Measurements from ENCODE around the gene CR1L.
"Not testable (repeated sequence)": the region's sequence is repeated elsewhere in the genome, so short reads cannot be mapped to it uniquely, and the experiment has no call there.

The CR1L gene

DNA sequence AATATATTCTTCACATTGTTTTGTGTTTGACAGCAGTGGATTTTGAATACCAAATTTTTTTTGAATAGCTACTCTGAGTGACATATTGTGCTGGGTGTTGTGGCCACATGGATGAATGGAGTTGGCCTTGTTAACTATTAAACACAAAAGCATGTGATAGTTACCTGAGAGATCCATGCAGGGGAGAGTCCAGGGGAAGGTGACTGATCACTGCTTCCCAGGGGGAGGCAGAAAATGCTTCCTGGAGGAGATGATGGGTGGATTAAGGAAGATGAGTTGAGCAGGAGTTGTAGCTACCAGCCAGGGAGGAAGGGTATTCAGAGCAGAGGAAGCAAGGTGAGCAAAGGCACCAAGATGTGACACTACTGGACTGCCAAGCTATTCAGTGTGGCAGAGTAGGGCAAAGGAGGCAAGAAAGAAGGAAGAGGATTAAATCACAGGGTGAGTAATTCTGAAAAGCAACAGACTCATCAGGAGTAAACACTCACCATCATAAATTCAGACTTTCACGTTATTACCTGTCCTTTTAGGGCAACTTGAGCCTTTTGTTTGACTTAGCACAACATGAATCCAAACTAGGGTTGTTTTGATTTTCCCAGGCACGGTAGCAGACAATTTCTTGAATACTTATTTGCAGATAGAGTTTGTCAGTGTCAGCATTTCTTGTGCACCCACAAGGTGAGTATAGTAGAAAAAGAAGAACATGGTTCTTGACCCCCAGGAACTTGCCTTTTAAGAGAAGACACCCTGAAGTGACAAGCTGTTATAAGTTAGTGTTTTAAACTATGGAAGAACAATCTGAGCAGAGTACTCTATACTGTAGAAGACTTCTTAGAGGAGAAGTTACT, 111.1 kb downstream of the CR1L start:
- no peak for TF ChIP-seq ZNF274 (IDR thresholded peaks at IDR 0.05; ENCODE audit: low read depth, low read length)
- no peak overlapping the region for H3K4me3 ChIP-seq (ENCODE audit: low read length)

DNA sequence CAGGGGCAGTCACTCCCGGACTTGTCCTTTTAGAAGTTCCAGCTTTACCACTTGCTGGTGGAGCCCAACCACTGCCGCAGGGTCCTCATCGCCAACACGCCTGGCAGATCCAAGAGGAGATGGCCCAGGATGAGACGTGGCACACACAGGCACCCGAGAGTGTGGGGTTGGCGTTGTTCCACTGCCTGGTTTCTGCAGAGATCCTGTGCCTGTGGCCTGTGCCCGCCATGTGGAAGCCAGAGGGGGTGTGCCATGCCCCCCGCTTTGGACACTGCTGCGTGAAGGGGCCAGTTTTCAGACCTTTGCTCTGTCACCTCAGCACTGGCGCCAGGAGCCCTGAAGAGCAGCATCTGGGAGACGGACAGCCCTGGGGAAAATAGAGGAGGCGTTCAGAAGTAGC, 117.7 kb downstream of the CR1L start:
- no peak overlapping the region for H3K4me3 ChIP-seq (ENCODE audit: low read length)
- no peak for TF ChIP-seq ZNF274 (IDR thresholded peaks at IDR 0.05; ENCODE audit: low read depth, low read length)

DNA sequence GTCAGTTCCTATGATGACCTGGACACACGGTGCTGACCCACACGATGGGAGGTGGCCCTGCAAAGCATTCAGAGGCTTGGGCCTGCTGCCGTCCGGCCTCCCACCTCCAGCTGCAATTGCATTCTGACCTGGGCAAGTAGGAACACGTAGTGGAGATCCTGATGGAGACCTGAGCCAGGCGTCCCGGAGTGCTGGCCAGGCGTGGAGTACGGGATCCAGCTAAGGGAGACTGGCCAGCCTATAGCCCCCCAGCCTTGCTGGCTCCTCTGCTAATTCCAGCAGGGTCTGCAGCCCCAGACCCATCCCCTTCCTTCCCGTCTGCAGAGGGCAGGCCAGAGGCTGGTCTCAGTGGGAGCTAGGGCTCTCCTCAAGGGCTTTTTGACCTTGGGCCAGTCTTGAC, 118.2 kb downstream of the CR1L start:
- no peak overlapping the region for H3K4me3 ChIP-seq (ENCODE audit: low read length)
- no peak for TF ChIP-seq ZNF274 (IDR thresholded peaks at IDR 0.05; ENCODE audit: low read depth, low read length)

DNA sequence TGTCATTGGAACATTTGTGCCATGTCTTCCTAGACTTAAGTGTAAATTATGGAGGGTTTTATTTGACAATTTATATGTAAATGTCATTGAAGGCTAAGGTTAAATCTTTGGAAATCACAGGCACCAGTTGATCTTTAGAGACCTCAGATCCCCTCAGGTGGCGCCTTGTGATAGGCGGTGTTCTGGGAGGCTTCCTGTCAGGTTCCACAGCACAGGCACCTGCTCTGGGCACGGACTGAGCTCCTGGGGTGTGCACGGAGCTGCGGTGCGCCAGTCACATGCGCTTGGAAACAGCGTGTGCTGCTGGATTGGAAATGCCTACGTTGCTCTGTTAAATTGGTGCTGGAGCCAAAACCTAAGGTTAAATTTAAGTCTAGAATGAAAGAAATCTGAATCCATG, 119.0 kb downstream of the CR1L start:
- no peak overlapping the region for H3K4me3 ChIP-seq (ENCODE audit: low read length)
- no peak for TF ChIP-seq ZNF274 (IDR thresholded peaks at IDR 0.05; ENCODE audit: low read depth, low read length)

DNA sequence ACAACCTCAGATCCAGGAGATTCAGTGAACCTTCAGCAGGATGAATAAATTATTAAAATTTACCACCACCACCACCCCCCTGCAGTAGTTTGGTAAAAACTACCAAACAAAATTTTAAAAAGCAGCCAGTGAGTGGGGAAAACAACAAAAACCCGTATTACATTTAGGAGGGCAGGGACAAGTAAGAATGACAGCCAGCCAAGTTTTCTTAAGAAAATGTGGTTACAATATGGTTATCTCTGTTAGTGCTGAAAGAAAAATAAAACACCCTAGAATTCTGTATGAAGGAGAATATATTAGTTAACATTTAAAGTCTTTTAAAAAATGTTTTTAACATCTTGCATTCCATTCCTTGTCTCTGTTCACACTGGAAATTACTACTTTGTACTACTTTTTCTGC, 121.6 kb downstream of the CR1L start:
- TF ChIP-seq ZNF274 (IDR thresholded peaks at IDR 0.05; ENCODE audit: low read depth, low read length) = no peak
- H3K4me3 ChIP-seq (ENCODE audit: low read length) = no peak overlapping the region

DNA sequence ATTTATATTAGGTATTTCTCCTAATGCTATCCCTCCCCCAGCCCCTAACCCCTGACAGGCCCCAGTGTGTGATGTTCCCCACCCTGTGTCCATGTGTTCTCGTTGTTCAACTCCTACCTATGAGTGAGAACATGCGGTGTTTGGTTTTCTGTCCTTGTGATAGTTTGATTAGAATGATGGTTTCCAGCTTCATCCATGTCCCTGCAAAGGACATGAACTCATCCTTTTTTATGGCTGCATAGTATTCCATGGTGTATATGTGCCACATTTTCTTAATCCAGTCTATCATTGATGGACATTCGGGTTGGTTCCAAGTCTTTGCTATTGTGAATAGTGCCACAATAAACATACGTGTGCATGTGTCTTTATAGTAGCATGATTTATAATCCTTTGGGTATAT, 125.6 kb downstream of the CR1L start:
- not testable (repeated sequence) for H3K4me3 ChIP-seq (ENCODE audit: low read length)
